Uterus (tissue), 2 donors: ENCODE results near the gene ZP2.

Experiments
- POLR2A ChIP-seq, 2 donors: fragments of 450-650 bp; IDR thresholded peaks; one replicate each; pipeline ENCODE4 v1.6.1; 2016; ENCODE audit warnings: antibody characterized with exemption in 2 of 2, mild to moderate bottlenecking in 1 of 2, moderate library complexity in 1 of 2
- TF ChIP-seq, protein P1 (sequence below), 4 experiments: fragments of 200-600 bp in 2 of 4; fragments of 450-650 bp in 2 of 4; sonication (generic) in 2 of 4; IDR thresholded peaks; one replicate each; pipeline ENCODE4 v1.5.1; 2016 to 2019; ENCODE audit warnings: antibody characterized with exemption in 4 of 4, mild to moderate bottlenecking in 2 of 4, moderate library complexity in 1 of 4

DNA sequence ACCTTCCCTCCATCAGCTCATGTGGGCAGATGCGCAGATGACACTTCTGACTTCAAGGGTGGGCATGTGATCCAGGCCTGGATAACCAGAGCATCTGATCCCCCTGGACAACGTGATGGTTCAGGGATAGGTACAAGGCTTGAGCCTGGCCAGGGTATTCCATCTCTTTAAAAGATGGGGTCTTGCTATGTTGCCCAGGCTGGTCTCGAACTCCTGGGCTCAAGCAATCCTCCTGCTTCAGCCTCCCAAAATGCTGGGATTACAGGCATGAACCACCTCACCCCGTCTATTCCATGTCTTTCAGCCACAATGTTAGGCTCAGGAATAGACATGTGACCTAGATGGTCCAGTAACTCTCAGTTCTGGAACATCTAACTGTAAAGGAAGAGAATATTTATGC is 45.9 kb upstream of the ZP2 start:
- TF ChIP-seq, protein P1, sequence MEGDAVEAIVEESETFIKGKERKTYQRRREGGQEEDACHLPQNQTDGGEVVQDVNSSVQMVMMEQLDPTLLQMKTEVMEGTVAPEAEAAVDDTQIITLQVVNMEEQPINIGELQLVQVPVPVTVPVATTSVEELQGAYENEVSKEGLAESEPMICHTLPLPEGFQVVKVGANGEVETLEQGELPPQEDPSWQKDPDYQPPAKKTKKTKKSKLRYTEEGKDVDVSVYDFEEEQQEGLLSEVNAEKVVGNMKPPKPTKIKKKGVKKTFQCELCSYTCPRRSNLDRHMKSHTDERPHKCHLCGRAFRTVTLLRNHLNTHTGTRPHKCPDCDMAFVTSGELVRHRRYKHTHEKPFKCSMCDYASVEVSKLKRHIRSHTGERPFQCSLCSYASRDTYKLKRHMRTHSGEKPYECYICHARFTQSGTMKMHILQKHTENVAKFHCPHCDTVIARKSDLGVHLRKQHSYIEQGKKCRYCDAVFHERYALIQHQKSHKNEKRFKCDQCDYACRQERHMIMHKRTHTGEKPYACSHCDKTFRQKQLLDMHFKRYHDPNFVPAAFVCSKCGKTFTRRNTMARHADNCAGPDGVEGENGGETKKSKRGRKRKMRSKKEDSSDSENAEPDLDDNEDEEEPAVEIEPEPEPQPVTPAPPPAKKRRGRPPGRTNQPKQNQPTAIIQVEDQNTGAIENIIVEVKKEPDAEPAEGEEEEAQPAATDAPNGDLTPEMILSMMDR (IDR thresholded peaks at IDR 0.05) = no peak
- TF ChIP-seq POLR2A (IDR thresholded peaks at IDR 0.05) = no peak
